GM12891 (cell line): Measurements from ENCODE around the gene ANO9.

Experiments used
- PAX5 ChIP-seq: IDR thresholded peaks from 2 replicates; pipeline ENCODE4 v1.6.1; 2011; ENCODE audit warnings: low read length, moderate library complexity, mild to moderate bottlenecking; ENCODE audit not compliant: insufficient read depth, severe bottlenecking
- POLR2A ChIP-seq: IDR thresholded peaks from 2 replicates; pipeline ENCODE4 v1.6.1; 2011; ENCODE audit warnings: low read depth, low read length, control low read depth
- POLR2AphosphoS5 ChIP-seq: IDR thresholded peaks from 2 replicates; pipeline ENCODE4 v1.6.1; 2011; ENCODE audit warnings: low read depth, low read length, control low read depth
- POU2F2 ChIP-seq: IDR thresholded peaks from 2 replicates; pipeline ENCODE4 v1.6.1; 2011; ENCODE audit warnings: low read depth, mild to moderate bottlenecking, control low read depth, low read length, moderate library complexity
- SPI1 ChIP-seq: IDR thresholded peaks from 2 replicates; pipeline ENCODE4 v1.6.1; 2011; ENCODE audit warnings: low read depth, low read length, control low read depth
- TAF1 ChIP-seq: IDR thresholded peaks from 2 replicates; pipeline ENCODE4 v1.6.1; 2011; ENCODE audit warnings: low read depth, low read length, control low read depth

DNA sequence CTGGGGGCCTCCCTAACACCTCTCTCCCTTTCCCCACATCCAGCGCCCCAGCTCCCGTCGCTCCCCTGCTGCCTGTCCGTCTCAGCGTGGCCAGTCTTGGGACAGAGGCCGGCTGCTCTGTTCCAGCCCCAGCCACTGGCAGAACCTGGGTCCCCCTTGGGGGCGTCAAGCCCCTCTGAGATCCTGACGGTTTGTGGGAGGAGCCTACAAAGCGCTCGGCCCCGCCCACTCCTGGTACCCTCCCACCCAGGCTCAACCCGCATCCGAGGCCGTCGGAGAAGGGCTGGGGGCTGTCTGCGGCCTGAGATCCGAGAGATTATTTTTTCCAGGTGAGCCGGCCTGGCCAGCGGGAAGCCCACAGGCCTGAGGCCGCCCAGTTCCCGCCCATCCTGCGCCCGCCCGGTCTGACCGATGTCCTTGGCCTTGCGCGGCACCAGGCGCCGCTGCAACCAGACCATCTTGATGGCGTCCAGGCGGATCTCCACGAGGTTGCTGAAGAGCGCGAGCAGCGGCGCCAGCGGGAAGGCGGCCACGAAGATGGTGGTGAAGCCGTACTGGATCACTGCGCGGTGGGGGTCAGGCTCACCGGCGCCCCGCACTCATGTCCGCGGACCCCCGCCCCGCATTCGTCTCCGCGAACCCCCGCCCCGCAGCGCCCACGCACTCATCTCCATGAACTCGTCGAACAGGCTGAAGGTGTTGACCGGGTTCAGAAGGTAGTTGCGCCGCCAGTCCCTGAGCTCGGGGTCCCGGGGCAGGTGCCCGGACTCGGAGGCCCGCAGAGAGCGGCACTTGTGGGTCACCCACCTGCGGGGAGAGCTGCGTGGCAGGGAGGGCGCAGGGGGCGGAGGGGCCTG, 21.5 kb downstream of the ANO9 start:
- TF ChIP-seq POLR2A, result no peak
- no peak for TF ChIP-seq POLR2AphosphoS5
- no peak for TF ChIP-seq TAF1
- TF ChIP-seq SPI1, result no peak
- no peak for TF ChIP-seq PAX5
- TF ChIP-seq POU2F2, result no peak
